ENCODE measurements around the gene ATXN3L.

DNA sequence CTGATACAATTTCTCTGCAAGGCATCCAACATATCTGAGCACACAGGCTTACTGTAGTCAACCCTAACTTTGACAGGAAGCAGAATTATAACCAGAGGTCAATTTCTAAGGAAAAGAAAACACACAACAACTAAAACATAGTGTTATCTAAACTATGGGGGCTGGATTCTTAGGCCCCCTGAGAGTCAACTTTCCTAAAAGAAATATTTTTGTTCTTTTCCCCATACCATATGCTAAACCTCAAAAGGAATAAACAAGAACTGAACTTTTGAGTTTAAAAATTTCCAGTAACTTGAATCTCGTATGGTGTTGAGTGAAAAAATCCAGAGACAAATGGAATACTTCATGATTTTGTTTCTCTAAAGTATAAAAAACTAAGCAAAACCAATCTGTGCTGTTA lies 42.9 kb downstream of the ATXN3L start:
- TF ChIP-seq ZNF529 (tag by site-specific recombination; IDR thresholded peaks at IDR 0.05; ENCODE audit: insufficient replicate concordance) (no peak), REST (tag by site-specific recombination; IDR thresholded peaks at IDR 0.05) (no peak)
- TF ChIP-seq, protein P1, sequence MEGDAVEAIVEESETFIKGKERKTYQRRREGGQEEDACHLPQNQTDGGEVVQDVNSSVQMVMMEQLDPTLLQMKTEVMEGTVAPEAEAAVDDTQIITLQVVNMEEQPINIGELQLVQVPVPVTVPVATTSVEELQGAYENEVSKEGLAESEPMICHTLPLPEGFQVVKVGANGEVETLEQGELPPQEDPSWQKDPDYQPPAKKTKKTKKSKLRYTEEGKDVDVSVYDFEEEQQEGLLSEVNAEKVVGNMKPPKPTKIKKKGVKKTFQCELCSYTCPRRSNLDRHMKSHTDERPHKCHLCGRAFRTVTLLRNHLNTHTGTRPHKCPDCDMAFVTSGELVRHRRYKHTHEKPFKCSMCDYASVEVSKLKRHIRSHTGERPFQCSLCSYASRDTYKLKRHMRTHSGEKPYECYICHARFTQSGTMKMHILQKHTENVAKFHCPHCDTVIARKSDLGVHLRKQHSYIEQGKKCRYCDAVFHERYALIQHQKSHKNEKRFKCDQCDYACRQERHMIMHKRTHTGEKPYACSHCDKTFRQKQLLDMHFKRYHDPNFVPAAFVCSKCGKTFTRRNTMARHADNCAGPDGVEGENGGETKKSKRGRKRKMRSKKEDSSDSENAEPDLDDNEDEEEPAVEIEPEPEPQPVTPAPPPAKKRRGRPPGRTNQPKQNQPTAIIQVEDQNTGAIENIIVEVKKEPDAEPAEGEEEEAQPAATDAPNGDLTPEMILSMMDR (tag by site-specific recombination; IDR thresholded peaks at IDR 0.05), result no peak
- TF ChIP-seq, protein P2, sequence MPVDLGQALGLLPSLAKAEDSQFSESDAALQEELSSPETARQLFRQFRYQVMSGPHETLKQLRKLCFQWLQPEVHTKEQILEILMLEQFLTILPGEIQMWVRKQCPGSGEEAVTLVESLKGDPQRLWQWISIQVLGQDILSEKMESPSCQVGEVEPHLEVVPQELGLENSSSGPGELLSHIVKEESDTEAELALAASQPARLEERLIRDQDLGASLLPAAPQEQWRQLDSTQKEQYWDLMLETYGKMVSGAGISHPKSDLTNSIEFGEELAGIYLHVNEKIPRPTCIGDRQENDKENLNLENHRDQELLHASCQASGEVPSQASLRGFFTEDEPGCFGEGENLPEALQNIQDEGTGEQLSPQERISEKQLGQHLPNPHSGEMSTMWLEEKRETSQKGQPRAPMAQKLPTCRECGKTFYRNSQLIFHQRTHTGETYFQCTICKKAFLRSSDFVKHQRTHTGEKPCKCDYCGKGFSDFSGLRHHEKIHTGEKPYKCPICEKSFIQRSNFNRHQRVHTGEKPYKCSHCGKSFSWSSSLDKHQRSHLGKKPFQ (tag by site-specific recombination; IDR thresholded peaks at IDR 0.05), result no peak

Data from HEK293 (cell line).